NCI-H1694 (cell line): ENCODE results near the gene ADRB2.

Experiments used
- DNase-seq: peaks from one replicate; lab custom pipeline; 2025; lab: John Stamatoyannopoulos, UW

The ADRB2 gene

GRCh38 chr5:148831590-148832565 is 5.5 kb downstream of the ADRB2 start:
- DNase-seq: no peak

DNA sequence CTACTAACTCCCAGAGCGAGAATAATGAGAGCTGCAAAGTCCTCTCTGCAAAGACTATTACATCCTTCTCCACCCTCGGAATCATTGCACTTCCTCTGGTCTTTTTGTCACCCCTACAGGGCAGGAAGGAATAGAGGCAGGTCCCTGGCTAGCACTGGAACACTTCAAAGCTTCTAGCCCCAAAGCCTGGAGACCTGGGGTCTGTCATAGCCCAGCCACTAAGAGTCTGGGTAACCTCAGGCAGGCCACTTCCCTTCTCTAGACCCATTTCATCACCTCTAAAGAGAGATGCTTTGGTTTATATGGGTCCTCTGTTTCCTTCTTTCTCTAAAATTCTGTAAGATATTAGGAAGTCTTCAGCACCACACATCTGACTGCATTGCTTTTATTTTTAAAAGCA is 6.7 kb downstream of the ADRB2 start:
- no peak for DNase-seq

GRCh38 chr5:148833925-148834324 is 7.5 kb downstream of the ADRB2 start:
- no peak for DNase-seq

GRCh38 chr5:148834689-148835088 is 8.3 kb downstream of the ADRB2 start:
- no peak for DNase-seq

GRCh38 chr5:148836272-148837250 is 10.2 kb downstream of the ADRB2 start:
- DNase-seq: no peak

DNA sequence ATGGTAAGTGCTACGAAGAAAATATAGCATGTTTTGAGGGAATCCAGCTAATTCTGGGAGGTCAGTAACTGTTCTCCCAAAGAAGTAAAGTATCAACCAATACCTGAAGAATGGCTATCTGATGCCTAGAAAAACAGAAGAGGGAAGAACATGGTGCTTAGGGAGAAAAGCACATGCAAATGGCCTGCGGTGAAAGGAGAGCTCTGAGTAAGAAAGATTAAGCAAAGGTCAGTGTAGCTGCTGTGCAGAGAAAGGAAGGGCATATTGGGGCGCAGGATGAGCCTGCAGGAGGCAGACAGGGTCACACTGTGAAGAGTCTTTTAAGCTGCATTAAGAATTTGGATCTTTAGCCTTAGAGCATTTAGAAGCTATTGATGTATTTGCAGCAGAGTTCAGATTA is 11.0 kb downstream of the ADRB2 start:
- no peak for DNase-seq

DNA sequence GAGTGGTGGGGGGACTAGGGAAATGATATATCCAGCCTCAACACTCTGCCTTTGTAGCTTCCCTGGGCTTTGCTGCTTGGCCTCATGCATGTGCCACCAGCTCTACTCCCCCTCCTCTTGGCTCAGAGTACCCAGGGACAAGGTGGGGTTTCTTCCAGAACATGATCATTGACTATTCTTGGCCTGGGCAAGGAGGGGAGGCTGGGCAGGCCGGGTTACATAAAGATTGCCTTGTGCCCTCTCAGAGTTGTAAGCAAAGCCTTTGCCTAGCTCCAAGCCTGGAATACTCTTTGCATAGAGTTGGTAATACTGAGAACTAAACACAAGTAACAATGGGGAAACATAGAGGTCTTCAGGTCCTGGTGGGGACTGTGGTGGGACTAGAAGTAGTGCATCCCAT is 11.9 kb downstream of the ADRB2 start:
- no peak for DNase-seq

GRCh38 chr5:148839960-148840359 is 13.5 kb downstream of the ADRB2 start:
- DNase-seq: no peak

GRCh38 chr5:148840531-148840930 is 14.1 kb downstream of the ADRB2 start:
- no peak for DNase-seq

GRCh38 chr5:148841519-148841918 is 15.1 kb downstream of the ADRB2 start:
- DNase-seq: no peak

- DNase-seq: no peak
These were observed 15.8 kb downstream of the ADRB2 start for GRCh38 chr5:148842161-148842560.

DNA sequence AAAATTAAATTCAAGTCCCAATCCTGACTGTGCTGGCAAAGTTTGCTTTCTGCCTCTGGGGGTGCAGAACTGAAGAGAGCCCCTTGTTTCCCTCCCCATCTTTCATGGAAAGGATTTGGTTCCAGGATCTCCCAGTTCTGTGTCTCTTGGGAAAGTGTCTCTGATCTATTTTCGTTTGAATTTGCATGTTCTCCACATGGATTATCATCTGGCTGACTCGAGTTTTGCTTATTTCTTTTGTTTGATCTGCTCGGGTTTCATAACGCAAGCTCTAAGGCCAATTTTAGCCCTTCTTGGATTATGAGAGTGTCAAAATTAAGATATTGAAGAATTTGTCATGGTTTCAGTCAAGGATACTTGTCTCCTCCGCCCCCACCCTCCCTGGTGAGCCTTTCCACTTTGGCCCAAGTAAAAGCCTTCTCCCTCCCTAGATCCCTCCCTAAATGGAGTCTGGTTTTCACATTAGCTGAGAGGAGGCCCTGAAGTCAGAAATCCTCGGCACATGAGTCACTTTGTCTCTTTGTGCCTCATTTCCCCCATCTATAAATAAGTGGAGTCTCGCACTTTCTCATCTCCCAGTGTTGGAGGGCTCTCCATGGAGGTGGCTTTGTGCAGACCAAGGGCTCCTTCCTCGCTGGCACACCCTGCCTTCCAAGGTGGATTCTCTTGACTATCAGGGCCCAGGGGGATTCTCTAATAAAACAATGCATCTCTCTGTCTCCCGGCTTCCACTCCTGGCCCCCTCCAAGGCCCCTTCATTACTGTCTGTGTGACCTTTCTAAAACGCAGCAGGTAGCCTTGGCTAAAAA is 17.3 kb downstream of the ADRB2 start:
- no peak for DNase-seq

GRCh38 chr5:148844433-148845280 is 18.2 kb downstream of the ADRB2 start:
- no peak for DNase-seq

- no peak for DNase-seq
These were observed 20.5 kb downstream of the ADRB2 start for GRCh38 chr5:148846930-148847329.

DNA sequence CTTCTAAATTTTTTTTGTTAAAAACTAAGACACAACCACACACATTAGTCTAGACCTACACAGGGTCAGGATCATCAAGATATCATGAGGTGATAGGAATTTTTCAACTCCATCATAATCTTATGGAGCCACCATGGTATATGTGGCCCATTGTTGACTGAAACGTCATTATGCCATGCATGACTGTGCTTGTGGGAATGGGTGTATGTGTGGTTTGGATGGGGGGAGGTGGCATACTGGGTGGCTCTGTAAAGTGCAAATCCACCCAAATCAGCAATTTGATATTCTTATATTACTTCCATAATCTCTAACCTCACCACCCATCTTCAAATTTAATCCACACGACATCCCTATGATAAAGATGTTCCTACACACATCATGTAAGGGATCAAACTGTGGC is 21.0 kb downstream of the ADRB2 start:
- DNase-seq: no peak

- no peak for DNase-seq
These were observed 22.1 kb downstream of the ADRB2 start for GRCh38 chr5:148848393-148849031.

GRCh38 chr5:148849461-148849860 is 23.1 kb downstream of the ADRB2 start:
- no peak for DNase-seq

DNA sequence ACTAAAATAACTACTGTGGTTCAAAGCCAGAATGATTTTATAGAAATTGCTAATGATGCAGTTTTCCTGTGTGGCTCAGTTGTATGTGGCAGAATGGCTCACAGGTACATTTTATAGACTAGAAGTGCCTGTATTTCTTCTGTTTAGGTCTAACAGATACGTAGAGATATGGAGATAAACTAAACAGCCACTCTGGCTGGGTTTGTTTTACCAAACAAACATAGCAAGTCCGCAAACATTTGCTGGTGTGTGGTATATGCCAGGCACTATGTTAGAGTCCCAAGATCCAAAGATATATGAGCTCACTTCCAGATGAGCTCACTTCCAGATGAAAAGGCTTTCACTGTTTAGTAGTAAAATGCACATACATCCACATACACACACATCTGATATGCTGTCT is 24.4 kb downstream of the ADRB2 start:
- DNase-seq: no peak

- DNase-seq: no peak
These were observed 27.5 kb downstream of the ADRB2 start for GRCh38 chr5:148853868-148854267.

DNA sequence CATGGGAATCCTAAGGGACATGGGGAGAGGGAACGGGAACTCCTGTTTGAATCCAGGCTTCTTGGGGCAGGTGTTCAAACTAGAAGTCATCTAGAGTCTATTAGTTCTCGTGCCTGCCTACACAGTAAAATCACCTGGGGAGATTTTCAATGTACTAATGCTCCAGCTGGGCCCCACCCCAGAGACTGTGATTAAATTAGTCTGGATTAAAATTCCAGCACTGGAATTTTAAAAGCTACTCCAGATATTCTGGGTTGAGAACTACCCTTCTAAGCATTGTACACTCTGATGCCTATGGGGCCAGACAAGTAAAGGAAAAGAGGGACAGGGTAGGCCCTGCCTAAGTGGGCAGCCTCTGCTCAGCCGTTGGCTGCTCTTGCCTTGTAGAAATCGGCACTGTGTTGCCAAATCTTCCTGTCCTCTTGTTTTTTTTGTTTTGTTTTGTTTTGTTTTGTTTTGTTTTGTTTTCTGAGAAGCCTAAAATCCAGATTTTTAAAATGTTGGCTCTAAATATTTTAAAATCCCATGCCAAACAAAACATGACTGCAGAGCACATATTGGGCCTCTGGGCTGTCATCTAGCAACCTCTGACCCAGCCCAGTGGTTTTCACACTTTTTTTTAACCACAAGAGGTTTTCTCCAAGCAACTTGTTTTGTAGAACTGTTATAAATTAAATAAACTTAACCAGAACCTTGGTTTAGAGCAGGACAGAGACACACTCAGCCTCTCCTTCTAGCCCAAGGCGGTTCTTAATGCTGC is 29.0 kb downstream of the ADRB2 start:
- no peak for DNase-seq
